IMR-90 (cell line): ENCODE results near the gene FEN1.

Source experiments
- BHLHE40 ChIP-seq: fragments of 150-350 bp; IDR thresholded peaks from 2 replicates; pipeline ENCODE4 v1.6.1; 2016; ENCODE audit warnings: mild to moderate bottlenecking, low read depth, low read length
- CEBPB ChIP-seq: IDR thresholded peaks from 2 replicates; pipeline ENCODE4 v1.6.1; 2012; ENCODE audit warnings: low read depth, low read length, improper control_type of control experiment
- CHD1 ChIP-seq: IDR thresholded peaks from 2 replicates; pipeline ENCODE4 v1.6.1; 2012; ENCODE audit warnings: low read depth, low read length, improper control_type of control experiment
- FOS ChIP-seq: fragments of 150-350 bp; IDR thresholded peaks from 2 replicates; pipeline ENCODE4 v1.6.1; 2016; ENCODE audit warnings: low read depth, low read length
- MAZ ChIP-seq: IDR thresholded peaks from 2 replicates; pipeline ENCODE4 v1.6.1; 2012; ENCODE audit warnings: low read depth, mild to moderate bottlenecking, low read length, improper control_type of control experiment, moderate library complexity, borderline replicate concordance
- POLR2A ChIP-seq: IDR thresholded peaks from 2 replicates; pipeline ENCODE4 v1.6.1; 2012; ENCODE audit warnings: mild to moderate bottlenecking, low read depth, low read length
- RAD21 ChIP-seq: IDR thresholded peaks from 2 replicates; pipeline ENCODE4 v1.6.1; 2012; ENCODE audit warnings: low read length, improper control_type of control experiment
- RCOR1 ChIP-seq: IDR thresholded peaks from 2 replicates; pipeline ENCODE4 v1.6.1; 2012; ENCODE audit warnings: mild to moderate bottlenecking, low read length, improper control_type of control experiment; ENCODE audit not compliant: insufficient replicate concordance
- RFX5 ChIP-seq: IDR thresholded peaks from 2 replicates; pipeline ENCODE4 v1.8.0; 2012; ENCODE audit warnings: low read depth, mild to moderate bottlenecking, low read length, moderate library complexity
- TF ChIP-seq, protein P1 (sequence below): conservative IDR thresholded peaks from 2 replicates; pipeline ENCODE4 v1.5.1; 2012; ENCODE audit warnings: mild to moderate bottlenecking, low read depth, low read length, improper control_type of control experiment
- TF ChIP-seq, protein P2 (sequence below): fragments of 150-350 bp; IDR thresholded peaks from 2 replicates; pipeline ENCODE4 v1.6.1; 2017; ENCODE audit warnings: mild to moderate bottlenecking, antibody characterized with exemption, low read length, low read depth
- TF ChIP-seq, protein P3 (sequence below): fragments of 150-350 bp; IDR thresholded peaks from 2 replicates; pipeline ENCODE4 v1.6.1; 2016; ENCODE audit warnings: low read depth, mild to moderate bottlenecking, low read length, moderate library complexity, borderline replicate concordance

DNA sequence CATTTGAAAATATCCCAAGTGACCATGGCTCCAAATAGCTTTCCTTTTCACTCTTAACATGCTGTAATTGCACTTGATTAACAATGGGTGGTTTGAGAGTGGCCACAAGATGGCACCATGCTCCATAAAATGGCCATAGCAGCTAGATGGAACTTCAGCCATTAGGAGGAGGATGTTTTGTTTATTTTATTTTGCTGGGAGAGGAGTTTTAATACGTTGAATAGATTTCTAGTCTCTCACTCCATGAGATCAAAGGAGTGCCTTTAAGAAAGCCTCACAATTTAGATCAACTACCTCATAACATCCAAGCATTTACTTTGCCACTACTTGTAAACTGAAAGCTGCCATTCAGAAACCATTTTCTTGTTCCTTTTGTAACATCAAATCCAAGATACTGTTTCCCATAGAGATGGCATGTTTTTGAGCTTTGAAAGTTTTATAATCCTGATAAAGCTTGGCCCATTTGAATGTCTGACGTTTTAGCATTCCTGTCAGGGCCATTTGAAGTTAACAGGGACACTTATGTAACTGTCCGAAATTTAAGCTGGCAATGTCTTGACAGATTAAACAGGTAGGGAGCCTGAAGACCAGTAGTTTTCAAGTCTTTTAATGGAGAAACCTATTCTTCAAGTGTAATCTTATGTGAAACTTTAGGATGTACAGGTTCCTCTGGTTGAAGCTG lies 4.7 kb downstream of the FEN1 start:
- TF ChIP-seq, protein P1, sequence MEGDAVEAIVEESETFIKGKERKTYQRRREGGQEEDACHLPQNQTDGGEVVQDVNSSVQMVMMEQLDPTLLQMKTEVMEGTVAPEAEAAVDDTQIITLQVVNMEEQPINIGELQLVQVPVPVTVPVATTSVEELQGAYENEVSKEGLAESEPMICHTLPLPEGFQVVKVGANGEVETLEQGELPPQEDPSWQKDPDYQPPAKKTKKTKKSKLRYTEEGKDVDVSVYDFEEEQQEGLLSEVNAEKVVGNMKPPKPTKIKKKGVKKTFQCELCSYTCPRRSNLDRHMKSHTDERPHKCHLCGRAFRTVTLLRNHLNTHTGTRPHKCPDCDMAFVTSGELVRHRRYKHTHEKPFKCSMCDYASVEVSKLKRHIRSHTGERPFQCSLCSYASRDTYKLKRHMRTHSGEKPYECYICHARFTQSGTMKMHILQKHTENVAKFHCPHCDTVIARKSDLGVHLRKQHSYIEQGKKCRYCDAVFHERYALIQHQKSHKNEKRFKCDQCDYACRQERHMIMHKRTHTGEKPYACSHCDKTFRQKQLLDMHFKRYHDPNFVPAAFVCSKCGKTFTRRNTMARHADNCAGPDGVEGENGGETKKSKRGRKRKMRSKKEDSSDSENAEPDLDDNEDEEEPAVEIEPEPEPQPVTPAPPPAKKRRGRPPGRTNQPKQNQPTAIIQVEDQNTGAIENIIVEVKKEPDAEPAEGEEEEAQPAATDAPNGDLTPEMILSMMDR = peak; percentile 96
- no peak for TF ChIP-seq MAZ
- TF ChIP-seq BHLHE40 = no peak
- no peak for TF ChIP-seq POLR2A
- peak; percentile 94 for TF ChIP-seq RAD21
- no peak for TF ChIP-seq CEBPB
- no peak for TF ChIP-seq RFX5
- TF ChIP-seq CHD1 = no peak
- TF ChIP-seq, protein P2, sequence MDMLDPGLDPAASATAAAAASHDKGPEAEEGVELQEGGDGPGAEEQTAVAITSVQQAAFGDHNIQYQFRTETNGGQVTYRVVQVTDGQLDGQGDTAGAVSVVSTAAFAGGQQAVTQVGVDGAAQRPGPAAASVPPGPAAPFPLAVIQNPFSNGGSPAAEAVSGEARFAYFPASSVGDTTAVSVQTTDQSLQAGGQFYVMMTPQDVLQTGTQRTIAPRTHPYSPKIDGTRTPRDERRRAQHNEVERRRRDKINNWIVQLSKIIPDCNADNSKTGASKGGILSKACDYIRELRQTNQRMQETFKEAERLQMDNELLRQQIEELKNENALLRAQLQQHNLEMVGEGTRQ = no peak
- TF ChIP-seq RCOR1 = no peak
- TF ChIP-seq, protein P3, sequence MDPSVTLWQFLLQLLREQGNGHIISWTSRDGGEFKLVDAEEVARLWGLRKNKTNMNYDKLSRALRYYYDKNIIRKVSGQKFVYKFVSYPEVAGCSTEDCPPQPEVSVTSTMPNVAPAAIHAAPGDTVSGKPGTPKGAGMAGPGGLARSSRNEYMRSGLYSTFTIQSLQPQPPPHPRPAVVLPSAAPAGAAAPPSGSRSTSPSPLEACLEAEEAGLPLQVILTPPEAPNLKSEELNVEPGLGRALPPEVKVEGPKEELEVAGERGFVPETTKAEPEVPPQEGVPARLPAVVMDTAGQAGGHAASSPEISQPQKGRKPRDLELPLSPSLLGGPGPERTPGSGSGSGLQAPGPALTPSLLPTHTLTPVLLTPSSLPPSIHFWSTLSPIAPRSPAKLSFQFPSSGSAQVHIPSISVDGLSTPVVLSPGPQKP = no peak
- TF ChIP-seq FOS = no peak
